ENCODE measurements around the gene SIRPG.
"Not testable (repeated sequence)": the region's sequence is repeated elsewhere in the genome, so short reads cannot be mapped to it uniquely, and the experiment has no call there.

SIRPG gene

GRCh38 chr20:1619861-1620444 is 37.6 kb downstream of the SIRPG start, which contains the start of gene SIRPB1:
Gene SIRPB1, minus strand, starts transcription at chr20:1620009. Its CDS starts 65 bp downstream, at chr20:1619944.
- no peak for TF ChIP-seq CTCF (IDR thresholded peaks at IDR 0.05; ENCODE audit: low read depth, low read length)
- no peak for DNase-seq (ENCODE audit: extremely low read depth, low read depth)

GRCh38 chr20:1618954-1619540 is 38.5 kb downstream of the SIRPG start:
- DNase-seq (ENCODE audit: extremely low read depth, low read depth), result no peak
- no peak for TF ChIP-seq CTCF (IDR thresholded peaks at IDR 0.05; ENCODE audit: low read depth, low read length)

- TF ChIP-seq CTCF (IDR thresholded peaks at IDR 0.05; ENCODE audit: low read depth, low read length), result no peak
- DNase-seq (ENCODE audit: extremely low read depth, low read depth), result no peak
Measured at GRCh38 chr20:1618479-1618878, 39.1 kb downstream of the SIRPG start.

GRCh38 chr20:1616858-1617434 is 40.6 kb downstream of the SIRPG start:
- TF ChIP-seq CTCF (IDR thresholded peaks at IDR 0.05; ENCODE audit: low read depth, low read length), result no peak
- no peak for DNase-seq (ENCODE audit: extremely low read depth, low read depth)

- not testable (repeated sequence) for DNase-seq (ENCODE audit: extremely low read depth, low read depth)
Measured at GRCh38 chr20:1610404-1610803, 47.2 kb downstream of the SIRPG start.

GRCh38 chr20:1608678-1609347 is 48.8 kb downstream of the SIRPG start:
- not testable (repeated sequence) for DNase-seq (ENCODE audit: extremely low read depth, low read depth)

GRCh38 chr20:1600736-1601135 is 56.8 kb downstream of the SIRPG start:
- TF ChIP-seq CTCF (IDR thresholded peaks at IDR 0.05; ENCODE audit: low read depth, low read length), result no peak
- no peak for DNase-seq (ENCODE audit: extremely low read depth, low read depth)

- no peak for TF ChIP-seq CTCF (IDR thresholded peaks at IDR 0.05; ENCODE audit: low read depth, low read length)
- DNase-seq (ENCODE audit: extremely low read depth, low read depth), result no peak
Measured at GRCh38 chr20:1595333-1595732, 62.2 kb downstream of the SIRPG start.

Measured in AG09319 (cell line).